Measurements from ENCODE around the gene APMAP.

APMAP gene

DNA sequence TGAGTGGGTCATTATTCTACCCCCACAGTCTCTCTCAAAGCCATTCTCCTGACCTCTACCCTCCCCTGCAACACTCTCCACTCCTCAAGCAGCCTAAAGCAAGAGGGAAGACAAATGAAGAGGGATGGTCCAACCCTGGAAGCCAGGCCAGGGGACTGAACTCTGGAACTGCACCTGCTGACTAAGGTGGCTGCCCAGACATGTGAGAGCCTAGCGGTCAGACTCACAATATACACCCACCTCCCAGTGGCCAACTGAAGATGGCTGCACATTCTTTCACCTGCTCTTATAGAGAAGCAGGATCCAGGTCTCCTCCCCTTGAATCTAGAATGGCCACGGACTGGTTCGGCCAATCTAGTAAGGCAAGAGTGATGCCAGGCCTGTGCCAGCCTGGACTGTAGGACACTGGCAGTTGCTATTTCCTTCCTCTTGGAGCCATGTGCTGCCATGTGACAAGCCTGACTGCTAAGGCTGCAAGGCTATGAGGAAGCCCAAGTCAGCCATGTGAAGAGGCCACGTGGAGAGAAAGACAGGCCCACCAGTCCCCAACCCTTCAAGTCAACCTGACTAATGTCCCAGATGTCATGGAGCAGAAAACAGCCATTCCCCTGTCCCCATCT, 33.5 kb upstream of the APMAP start:
- TF ChIP-seq EGR1 (IDR thresholded peaks at IDR 0.05), result no peak
- no peak for TF ChIP-seq ZBTB7A (IDR thresholded peaks at IDR 0.05; ENCODE audit: low read depth)
- TF ChIP-seq CEBPB (IDR thresholded peaks at IDR 0.05), result no peak
- TF ChIP-seq YY1 (IDR thresholded peaks at IDR 0.05; ENCODE audit: low read depth), result no peak
- no peak for TF ChIP-seq TAF1 (IDR thresholded peaks at IDR 0.05; ENCODE audit: low read depth)
- no peak for TF ChIP-seq EP300 (IDR thresholded peaks at IDR 0.05; ENCODE audit: borderline replicate concordance)
- TF ChIP-seq, protein P1, sequence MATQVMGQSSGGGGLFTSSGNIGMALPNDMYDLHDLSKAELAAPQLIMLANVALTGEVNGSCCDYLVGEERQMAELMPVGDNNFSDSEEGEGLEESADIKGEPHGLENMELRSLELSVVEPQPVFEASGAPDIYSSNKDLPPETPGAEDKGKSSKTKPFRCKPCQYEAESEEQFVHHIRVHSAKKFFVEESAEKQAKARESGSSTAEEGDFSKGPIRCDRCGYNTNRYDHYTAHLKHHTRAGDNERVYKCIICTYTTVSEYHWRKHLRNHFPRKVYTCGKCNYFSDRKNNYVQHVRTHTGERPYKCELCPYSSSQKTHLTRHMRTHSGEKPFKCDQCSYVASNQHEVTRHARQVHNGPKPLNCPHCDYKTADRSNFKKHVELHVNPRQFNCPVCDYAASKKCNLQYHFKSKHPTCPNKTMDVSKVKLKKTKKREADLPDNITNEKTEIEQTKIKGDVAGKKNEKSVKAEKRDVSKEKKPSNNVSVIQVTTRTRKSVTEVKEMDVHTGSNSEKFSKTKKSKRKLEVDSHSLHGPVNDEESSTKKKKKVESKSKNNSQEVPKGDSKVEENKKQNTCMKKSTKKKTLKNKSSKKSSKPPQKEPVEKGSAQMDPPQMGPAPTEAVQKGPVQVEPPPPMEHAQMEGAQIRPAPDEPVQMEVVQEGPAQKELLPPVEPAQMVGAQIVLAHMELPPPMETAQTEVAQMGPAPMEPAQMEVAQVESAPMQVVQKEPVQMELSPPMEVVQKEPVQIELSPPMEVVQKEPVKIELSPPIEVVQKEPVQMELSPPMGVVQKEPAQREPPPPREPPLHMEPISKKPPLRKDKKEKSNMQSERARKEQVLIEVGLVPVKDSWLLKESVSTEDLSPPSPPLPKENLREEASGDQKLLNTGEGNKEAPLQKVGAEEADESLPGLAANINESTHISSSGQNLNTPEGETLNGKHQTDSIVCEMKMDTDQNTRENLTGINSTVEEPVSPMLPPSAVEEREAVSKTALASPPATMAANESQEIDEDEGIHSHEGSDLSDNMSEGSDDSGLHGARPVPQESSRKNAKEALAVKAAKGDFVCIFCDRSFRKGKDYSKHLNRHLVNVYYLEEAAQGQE (IDR thresholded peaks at IDR 0.05; ENCODE audit: low read depth), result no peak
- TF ChIP-seq, protein P2, sequence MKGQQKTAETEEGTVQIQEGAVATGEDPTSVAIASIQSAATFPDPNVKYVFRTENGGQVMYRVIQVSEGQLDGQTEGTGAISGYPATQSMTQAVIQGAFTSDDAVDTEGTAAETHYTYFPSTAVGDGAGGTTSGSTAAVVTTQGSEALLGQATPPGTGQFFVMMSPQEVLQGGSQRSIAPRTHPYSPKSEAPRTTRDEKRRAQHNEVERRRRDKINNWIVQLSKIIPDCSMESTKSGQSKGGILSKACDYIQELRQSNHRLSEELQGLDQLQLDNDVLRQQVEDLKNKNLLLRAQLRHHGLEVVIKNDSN (IDR thresholded peaks at IDR 0.05), result no peak
- TF ChIP-seq CREB1 (IDR thresholded peaks at IDR 0.05; ENCODE audit: low read depth), result no peak
- no peak for TF ChIP-seq NFIC (IDR thresholded peaks at IDR 0.05)
- no peak for TF ChIP-seq RAD21 (IDR thresholded peaks at IDR 0.05; ENCODE audit: low read depth)
- TF ChIP-seq TEAD4 (IDR thresholded peaks at IDR 0.05), result no peak
- no peak for TF ChIP-seq TCF12 (IDR thresholded peaks at IDR 0.05; ENCODE audit: low read depth)
- TF ChIP-seq, protein P3, sequence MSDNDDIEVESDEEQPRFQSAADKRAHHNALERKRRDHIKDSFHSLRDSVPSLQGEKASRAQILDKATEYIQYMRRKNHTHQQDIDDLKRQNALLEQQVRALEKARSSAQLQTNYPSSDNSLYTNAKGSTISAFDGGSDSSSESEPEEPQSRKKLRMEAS (IDR thresholded peaks at IDR 0.05), result no peak
- TF ChIP-seq FOXM1 (IDR thresholded peaks at IDR 0.05; ENCODE audit: borderline replicate concordance, low read depth), result no peak

DNA sequence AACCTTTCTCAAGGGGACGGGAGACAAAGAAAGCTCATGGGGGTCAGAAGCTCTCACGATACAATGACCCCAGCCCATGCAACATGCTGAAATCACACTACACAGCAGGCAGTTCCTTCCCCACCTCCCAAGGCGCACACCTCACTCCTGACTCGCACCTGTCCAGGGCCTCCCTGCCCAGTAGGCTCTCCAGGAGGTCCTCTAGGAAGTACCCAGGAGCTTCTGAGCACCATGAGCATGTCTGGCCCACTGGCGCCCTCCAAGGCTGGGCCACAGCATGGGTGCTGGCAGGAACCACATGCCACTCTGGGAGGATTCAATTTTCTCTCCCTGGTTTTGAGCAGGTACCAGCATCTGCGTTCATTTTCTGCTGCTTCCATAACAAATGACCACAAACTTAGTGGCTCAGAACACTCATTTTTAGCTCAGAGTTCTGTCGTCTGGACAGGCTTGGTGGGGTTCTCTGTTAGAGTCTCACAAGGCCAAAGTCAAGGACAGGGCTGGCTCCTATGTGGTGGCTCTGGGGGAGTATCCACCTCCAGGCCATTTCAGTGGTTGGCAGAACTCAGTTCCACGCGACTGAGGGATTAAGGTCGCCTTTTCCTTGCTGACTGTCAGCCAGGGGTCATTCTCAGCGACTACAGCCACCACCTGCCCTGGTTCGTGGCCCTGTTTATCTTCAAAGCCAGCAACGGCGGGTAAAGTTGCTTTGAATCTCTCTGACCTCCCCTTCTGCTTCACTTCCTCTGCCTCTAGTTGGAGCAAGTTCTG, 32.7 kb upstream of the APMAP start:
- TF ChIP-seq RAD21 (IDR thresholded peaks at IDR 0.05; ENCODE audit: low read depth) (peak; percentile 18; the same call in 1 of the 2 replicates), CEBPB (IDR thresholded peaks at IDR 0.05) (no peak)

DNA sequence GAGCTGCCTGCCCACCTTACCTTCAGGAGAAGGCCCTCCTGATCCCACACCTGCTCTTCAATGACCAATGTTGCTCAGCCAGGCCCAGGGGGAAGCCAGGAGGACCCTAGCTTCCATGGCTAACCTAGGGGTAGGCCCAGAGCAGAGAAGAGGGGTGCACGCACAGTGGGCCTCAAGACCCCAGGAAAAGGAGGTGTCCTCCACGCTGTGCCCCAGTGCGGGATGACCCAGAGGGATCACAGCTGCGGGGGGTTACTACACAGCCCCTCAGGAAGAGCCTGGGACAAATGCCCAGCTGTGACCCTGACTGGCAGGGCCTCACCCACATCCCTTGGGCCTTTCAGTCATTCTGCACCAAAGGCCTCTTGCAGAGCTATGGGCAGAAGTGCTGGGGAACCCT, 31.6 kb upstream of the APMAP start:
- no peak for TF ChIP-seq RAD21 (IDR thresholded peaks at IDR 0.05; ENCODE audit: low read depth)
- no peak for TF ChIP-seq TCF12 (IDR thresholded peaks at IDR 0.05; ENCODE audit: low read depth)
- no peak for TF ChIP-seq CEBPB (IDR thresholded peaks at IDR 0.05)
- TF ChIP-seq EP300 (IDR thresholded peaks at IDR 0.05; ENCODE audit: borderline replicate concordance), result no peak
- TF ChIP-seq, protein P3 (IDR thresholded peaks at IDR 0.05), result no peak
- no peak for TF ChIP-seq TEAD4 (IDR thresholded peaks at IDR 0.05)
- no peak for TF ChIP-seq TAF1 (IDR thresholded peaks at IDR 0.05; ENCODE audit: low read depth)
- no peak for TF ChIP-seq ZBTB7A (IDR thresholded peaks at IDR 0.05; ENCODE audit: low read depth)
- TF ChIP-seq YY1 (IDR thresholded peaks at IDR 0.05; ENCODE audit: low read depth), result no peak
- TF ChIP-seq, protein P1 (IDR thresholded peaks at IDR 0.05; ENCODE audit: low read depth), result no peak

DNA sequence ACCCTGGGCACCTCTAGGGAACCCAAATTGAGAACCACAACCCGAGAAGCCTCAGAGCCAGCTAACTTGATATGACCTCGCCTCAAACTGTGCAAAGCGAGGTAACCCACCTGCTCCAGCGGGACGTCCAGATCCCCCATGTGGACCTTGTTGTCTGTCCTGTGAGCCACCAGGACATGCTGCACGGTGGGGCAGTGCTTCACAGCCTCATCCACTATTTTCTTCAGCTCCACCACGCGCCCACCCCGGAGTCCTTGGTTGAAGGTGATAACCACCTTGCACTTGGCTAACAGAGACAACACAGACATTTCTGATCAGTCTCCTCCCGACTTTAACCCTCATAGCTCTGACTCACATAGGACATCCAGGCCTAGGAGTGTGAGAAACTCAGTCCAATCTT, 30.8 kb upstream of the APMAP start:
- TF ChIP-seq, protein P3 (IDR thresholded peaks at IDR 0.05), result no peak

DNA sequence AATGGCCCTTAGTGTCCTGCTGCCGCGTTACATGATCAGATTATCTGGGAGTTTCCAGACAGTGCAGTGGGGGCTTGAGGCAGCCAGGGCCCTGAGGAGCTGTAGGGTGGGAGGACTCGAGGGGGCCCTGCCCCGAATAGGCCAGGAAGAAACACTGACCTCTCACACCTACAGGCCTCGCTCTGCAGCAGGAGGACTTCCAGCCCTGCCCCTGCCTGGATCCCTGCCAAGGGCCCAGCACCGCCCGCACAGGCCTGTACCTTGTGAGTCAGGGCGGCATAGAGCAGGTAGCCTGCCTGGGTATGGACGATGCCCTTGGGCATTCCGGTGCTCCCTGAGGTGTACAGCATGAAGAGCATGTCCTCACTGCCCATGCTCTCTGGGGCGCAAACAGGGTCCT, 30.1 kb upstream of the APMAP start:
- TF ChIP-seq TCF12 (IDR thresholded peaks at IDR 0.05; ENCODE audit: low read depth) (no peak), FOXM1 (IDR thresholded peaks at IDR 0.05; ENCODE audit: borderline replicate concordance, low read depth) (no peak), NFIC (IDR thresholded peaks at IDR 0.05) (peak; percentile 76), ZBTB7A (IDR thresholded peaks at IDR 0.05; ENCODE audit: low read depth) (no peak), EGR1 (IDR thresholded peaks at IDR 0.05) (no peak), EP300 (IDR thresholded peaks at IDR 0.05; ENCODE audit: borderline replicate concordance) (no peak)
- TF ChIP-seq, protein P1 (IDR thresholded peaks at IDR 0.05; ENCODE audit: low read depth), result no peak
- TF ChIP-seq, protein P3 (IDR thresholded peaks at IDR 0.05), result peak; percentile 29; the same call in 1 of the 2 replicates
- TF ChIP-seq, protein P2 (IDR thresholded peaks at IDR 0.05), result no peak

All from Ishikawa (cell line).